Panc1 (cell line): Measurements from ENCODE around the gene HGFAC.

ENCODE experiments used
- CTCF ChIP-seq: fragments of 450-650 bp; IDR thresholded peaks from 2 replicates; pipeline ENCODE4 v1.5.1; 2017; ENCODE audit warnings: mild to moderate bottlenecking
- POLR2AphosphoS5 ChIP-seq: IDR thresholded peaks from 2 replicates; pipeline ENCODE4 v1.6.1; 2012; ENCODE audit warnings: mild to moderate bottlenecking, low read depth, low read length, moderate library complexity
- REST ChIP-seq, 2 experiments: IDR thresholded peaks; 2 replicates each; pipeline ENCODE4 v1.6.1; 2011 to 2012; ENCODE audit warnings: low read depth in 2 of 2, control low read depth in 1 of 2, low read length in 1 of 2, mild to moderate bottlenecking in 1 of 2, moderate library complexity in 1 of 2; ENCODE audit not compliant: insufficient read depth in 1 of 2
- SIN3A ChIP-seq: IDR thresholded peaks from 2 replicates; pipeline ENCODE4 v1.6.1; 2012; ENCODE audit warnings: low read depth, mild to moderate bottlenecking, low read length, moderate library complexity, borderline replicate concordance; ENCODE audit not compliant: insufficient read depth
- TCF7L2 ChIP-seq: IDR thresholded peaks from 2 replicates; pipeline ENCODE4 v1.6.1; 2011; ENCODE audit warnings: mild to moderate bottlenecking, low read depth, low read length, inconsistent platforms

GRCh38 chr4:3424522-3425095 lies 17.2 kb upstream of the HGFAC start:
- TF ChIP-seq CTCF (no peak), POLR2AphosphoS5 (no peak), SIN3A (no peak), REST (IDR thresholded peaks at IDR 0.05; ENCODE audit: insufficient read depth in 1 of 2, low read depth in 2 of 2, low read length in 1 of 2) (no peak), TCF7L2 (no peak)
